NCI-H226 (cell line): Measurements from ENCODE around the gene NT5E.

Experiments used
- DNase-seq: peaks from one replicate; pipeline ENCODE4 v3.0.0-alpha.2; 2015

NT5E gene

GRCh38 chr6:85422996-85423395, 26.9 kb upstream of the NT5E start:
- peak; percentile 69 for DNase-seq

GRCh38 chr6:85424981-85425380, 24.9 kb upstream of the NT5E start:
- no peak for DNase-seq

GRCh38 chr6:85425997-85426396, 23.9 kb upstream of the NT5E start:
- no peak for DNase-seq

- DNase-seq: no peak
Observed at GRCh38 chr6:85428486-85428885, 21.4 kb upstream of the NT5E start.

- no peak for DNase-seq
Observed at GRCh38 chr6:85429346-85429745, 20.5 kb upstream of the NT5E start.

GRCh38 chr6:85431271-85431670, 18.6 kb upstream of the NT5E start:
- DNase-seq: no peak

GRCh38 chr6:85432554-85432953, 17.3 kb upstream of the NT5E start:
- no peak for DNase-seq

GRCh38 chr6:85435851-85436250, 14.0 kb upstream of the NT5E start:
- DNase-seq: no peak

GRCh38 chr6:85436411-85436810, 13.5 kb upstream of the NT5E start:
- DNase-seq: no peak

GRCh38 chr6:85436939-85437495, 12.9 kb upstream of the NT5E start:
- DNase-seq: no peak

- DNase-seq: no peak
Observed at GRCh38 chr6:85443349-85444117, 6.3 kb upstream of the NT5E start.

- peak; percentile 48 for DNase-seq
Observed at GRCh38 chr6:85449388-85449817, 480 bp upstream of the NT5E start.

- DNase-seq: no peak
Observed at GRCh38 chr6:85451565-85452306, 1.9 kb downstream of the NT5E start.

- no peak for DNase-seq
Observed at GRCh38 chr6:85452441-85452881, 2.6 kb downstream of the NT5E start.

- DNase-seq: no peak
Observed at GRCh38 chr6:85453052-85453451, 3.2 kb downstream of the NT5E start.

- no peak for DNase-seq
Observed at GRCh38 chr6:85453490-85453889, 3.6 kb downstream of the NT5E start.

GRCh38 chr6:85455471-85456026, 5.7 kb downstream of the NT5E start:
- DNase-seq: no peak

- DNase-seq: no peak
Observed at GRCh38 chr6:85456782-85457181, 6.9 kb downstream of the NT5E start.

GRCh38 chr6:85458184-85458583, 8.3 kb downstream of the NT5E start:
- no peak for DNase-seq

GRCh38 chr6:85458782-85459181, 8.9 kb downstream of the NT5E start:
- peak; percentile 63 for DNase-seq

- no peak for DNase-seq
Observed at GRCh38 chr6:85459224-85459901, 9.5 kb downstream of the NT5E start.

- DNase-seq: no peak
Observed at GRCh38 chr6:85460154-85460920, 10.5 kb downstream of the NT5E start.
